ENCODE results near the gene NUP98. TPM values are rescaled to one million over a fixed set of nuclear protein-coding genes. Genes with fewer than 3 reads are reported as not detected.

The NUP98 gene
- total RNA-seq, 2 donors from 2014 or later: 135 to 216 TPM

GRCh38 chr11:3810446-3810845, 13.1 kb upstream of the NUP98 start:
- DNase-seq (ENCODE audit: low spot score) (no peak), ATAC-seq (ENCODE audit: insufficient number of reproducible peaks, low FRiP score, low read depth) (no peak)
- Histone ChIP-seq H3K4me1 (ENCODE audit: control insufficient read depth in 1 of 2, low read depth in 2 of 2) (peaks cover 0 to 9% of the 10 kb centered on the region in 2 donors), H3K9me3 (no peaks in the 10 kb centered on the region), H3K36me3 (no peaks in the 10 kb centered on the region), H3K4me3 (no peak overlapping the region), H3K27me3 (replicated peaks; ENCODE audit: insufficient read depth) (no peaks in the 10 kb centered on the region), H3K27ac (no peak overlapping the region)
- TF ChIP-seq CTCF (IDR thresholded peaks at IDR 0.05): no peak

- no peak for DNase-seq (ENCODE audit: low spot score)
Observed at GRCh38 chr11:3809624-3809928, 12.2 kb upstream of the NUP98 start.

GRCh38 chr11:3808861-3809623, 11.7 kb upstream of the NUP98 start:
- H3K27ac ChIP-seq: no peak overlapping the region
- no peak for TF ChIP-seq CTCF (IDR thresholded peaks at IDR 0.05)
- DNase-seq (ENCODE audit: low spot score): no peak
- no peaks in the 10 kb centered on the region for H3K9me3 ChIP-seq
- peaks cover 0 to 9% of the 10 kb centered on the region in 2 donors for H3K4me1 ChIP-seq (ENCODE audit: control insufficient read depth in 1 of 2, low read depth in 2 of 2)
- no peaks in the 10 kb centered on the region for H3K27me3 ChIP-seq (replicated peaks; ENCODE audit: insufficient read depth)
- ATAC-seq (ENCODE audit: insufficient number of reproducible peaks, low FRiP score, low read depth): no peak
- peak overlapping the region; percentile 96 for H3K4me3 ChIP-seq
- H3K36me3 ChIP-seq: no peaks in the 10 kb centered on the region

More at GRCh38 chr11:3809624-3809928, 12.2 kb upstream of the NUP98 start:
- Histone ChIP-seq H3K27me3 (replicated peaks; ENCODE audit: insufficient read depth) (no peaks in the 10 kb centered on the region), H3K9me3 (no peaks in the 10 kb centered on the region), H3K36me3 (no peaks in the 10 kb centered on the region), H3K4me1 (ENCODE audit: control insufficient read depth in 1 of 2, low read depth in 2 of 2) (peaks cover 0 to 9% of the 10 kb centered on the region in 2 donors), H3K27ac (no peak overlapping the region), H3K4me3 (no peak overlapping the region)
- no peak for ATAC-seq (ENCODE audit: insufficient number of reproducible peaks, low FRiP score, low read depth)
- no peak for TF ChIP-seq CTCF (IDR thresholded peaks at IDR 0.05)

DNA sequence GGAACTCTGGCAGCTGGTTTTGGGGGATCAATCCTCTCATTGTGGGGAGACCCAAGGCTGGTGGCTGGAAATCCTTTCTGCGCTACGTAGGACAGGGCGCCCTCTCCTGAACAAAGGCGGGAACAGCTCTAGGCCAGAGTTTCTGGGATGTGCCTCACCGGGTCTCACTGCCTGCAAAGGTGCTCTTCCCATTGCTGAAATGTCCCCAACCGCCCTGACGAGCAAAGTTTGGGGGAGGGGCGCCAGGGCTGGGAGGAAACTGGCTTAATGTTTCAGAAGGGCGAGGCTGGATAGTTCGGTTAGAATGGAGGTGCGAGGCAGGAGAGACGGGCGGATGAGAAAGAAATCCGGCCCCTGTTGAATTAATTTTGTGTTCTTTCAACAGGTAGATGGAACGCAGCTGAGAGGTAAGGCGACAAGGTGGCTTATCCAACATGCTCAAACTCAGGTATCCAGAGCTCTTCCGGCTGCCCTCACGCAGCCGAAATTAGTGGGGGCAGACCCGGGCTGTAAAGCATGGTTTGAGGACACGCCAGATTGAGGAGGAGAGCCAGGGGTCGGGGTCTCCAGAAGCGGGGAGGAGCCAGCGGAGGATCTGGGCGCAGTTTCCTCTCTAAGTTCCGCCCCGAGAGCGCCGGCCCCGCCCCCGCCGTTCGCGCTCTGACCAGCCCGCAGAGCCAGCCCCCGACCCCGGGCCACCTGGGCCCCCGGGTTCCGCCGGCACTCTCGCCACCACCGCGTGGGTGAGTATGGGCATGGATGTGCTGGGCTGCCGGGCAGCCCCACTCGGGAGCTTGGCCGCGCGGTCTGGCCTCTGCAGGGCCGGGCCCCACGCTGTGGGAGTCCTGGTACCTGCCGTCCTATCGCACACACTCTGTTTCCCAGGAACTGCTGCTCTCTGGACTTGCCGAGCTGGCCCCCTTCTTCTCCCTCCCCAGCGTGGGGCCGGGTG, 10.8 kb upstream of the NUP98 start, which contains the start of gene PGAP2:
PGAP2 (plus strand) TSS at position 652 of the 952 bp plus-strand sequence. CDS start 2,700 bp downstream, outside the sequence.
- Histone ChIP-seq H3K4me3 (peak within 1 kb of the TSS; percentile 96), H3K9me3 (no peaks in the 10 kb centered on the region), H3K36me3 (no peaks in the 10 kb centered on the region), H3K27me3 (replicated peaks; ENCODE audit: insufficient read depth) (no peaks in the 10 kb centered on the region), H3K4me1 (ENCODE audit: control insufficient read depth in 1 of 2, low read depth in 2 of 2) (peaks cover 0 to 9% of the 10 kb centered on the region in 2 donors), H3K27ac (peak within 1 kb of the TSS in 1 of 2 donors; percentile 31)
- no peak for ATAC-seq (ENCODE audit: insufficient number of reproducible peaks, low FRiP score, low read depth)
- no peak for DNase-seq (ENCODE audit: low spot score)
- peak; percentile 46 for TF ChIP-seq CTCF (IDR thresholded peaks at IDR 0.05)
